ENCODE measurements around the gene DMAC2L.
"Not testable (repeated sequence)": the region's sequence is repeated elsewhere in the genome, so short reads cannot be mapped to it uniquely, and the experiment has no call there.

DMAC2L gene

GRCh38 chr14:50311972-50312733, at the start of gene DMAC2L, which contains the start of gene L2HGDH:
Gene DMAC2L, plus strand, starts transcription at chr14:50312324. Its CDS starts 9,164 bp downstream, at chr14:50321488.
Gene L2HGDH, minus strand, starts transcription at chr14:50312229. Its CDS starts 79 bp downstream, at chr14:50312150.
- FAIRE-seq, result no peak

GRCh38 chr14:50262865-50263264, 49.3 kb upstream of the DMAC2L start:
- FAIRE-seq, result no peak

- no peak for FAIRE-seq
These were observed 48.8 kb upstream of the DMAC2L start for GRCh38 chr14:50263321-50263720.

GRCh38 chr14:50265029-50265428, 47.1 kb upstream of the DMAC2L start:
- no peak for FAIRE-seq

- FAIRE-seq, result no peak
These were observed 41.2 kb upstream of the DMAC2L start for GRCh38 chr14:50270932-50271331.

GRCh38 chr14:50272498-50272897, 39.6 kb upstream of the DMAC2L start:
- FAIRE-seq, result no peak

- no peak for FAIRE-seq
These were observed 26.3 kb upstream of the DMAC2L start for GRCh38 chr14:50285861-50286260.

- FAIRE-seq, result no peak
These were observed 24.0 kb upstream of the DMAC2L start for GRCh38 chr14:50288146-50288545.

GRCh38 chr14:50290306-50290705, 21.8 kb upstream of the DMAC2L start:
- no peak for FAIRE-seq

- FAIRE-seq, result no peak
These were observed 12.5 kb upstream of the DMAC2L start for GRCh38 chr14:50299585-50299984.

GRCh38 chr14:50301914-50302313, 10.2 kb upstream of the DMAC2L start:
- no peak for FAIRE-seq

- no peak for FAIRE-seq
These were observed 8.2 kb upstream of the DMAC2L start for GRCh38 chr14:50303744-50304471.

- no peak for FAIRE-seq
These were observed 3.7 kb upstream of the DMAC2L start for GRCh38 chr14:50308363-50308915.

GRCh38 chr14:50310445-50310844, 1.7 kb upstream of the DMAC2L start:
- FAIRE-seq, result no peak

- FAIRE-seq, result no peak
These were observed 670 bp upstream of the DMAC2L start for GRCh38 chr14:50311337-50311971.

- FAIRE-seq, result no peak
These were observed 570 bp downstream of the DMAC2L start for GRCh38 chr14:50312734-50313054.

GRCh38 chr14:50314098-50314497, 2.0 kb downstream of the DMAC2L start:
- not testable (repeated sequence) for FAIRE-seq

- peak; percentile 88 for FAIRE-seq
These were observed 6.0 kb downstream of the DMAC2L start for GRCh38 chr14:50318031-50318626.

GRCh38 chr14:50319293-50319692, 7.2 kb downstream of the DMAC2L start:
- FAIRE-seq, result no peak

- no peak for FAIRE-seq
These were observed 7.6 kb downstream of the DMAC2L start for GRCh38 chr14:50319721-50320120.

- FAIRE-seq, result no peak
These were observed 8.2 kb downstream of the DMAC2L start for GRCh38 chr14:50320283-50320682.

- FAIRE-seq, result peak; percentile 66
These were observed 9.0 kb downstream of the DMAC2L start for GRCh38 chr14:50321009-50321660.
